Measurements from ENCODE around the gene SLC19A1.

Gene SLC19A1

GRCh38 chr21:45488931-45489721 is 53.1 kb downstream of the SLC19A1 start:
- no peak for DNase-seq

- no peak for DNase-seq
These were observed 54.2 kb downstream of the SLC19A1 start for GRCh38 chr21:45487891-45488600.

- no peak for DNase-seq
These were observed 55.0 kb downstream of the SLC19A1 start for GRCh38 chr21:45487161-45487806.

- no peak for DNase-seq
These were observed 55.6 kb downstream of the SLC19A1 start for GRCh38 chr21:45486443-45487160.

GRCh38 chr21:45485686-45486442 is 56.4 kb downstream of the SLC19A1 start:
- DNase-seq: no peak

- DNase-seq: no peak
These were observed 57.9 kb downstream of the SLC19A1 start for GRCh38 chr21:45484318-45484717.

- peak; percentile 47 for DNase-seq
These were observed 59.1 kb downstream of the SLC19A1 start for GRCh38 chr21:45482899-45483821.

- DNase-seq: no peak
These were observed 60.0 kb downstream of the SLC19A1 start for GRCh38 chr21:45481977-45482898.

- no peak for DNase-seq
These were observed 60.7 kb downstream of the SLC19A1 start for GRCh38 chr21:45481566-45481965.

GRCh38 chr21:45480701-45481500 is 61.3 kb downstream of the SLC19A1 start:
- DNase-seq: no peak

GRCh38 chr21:45479691-45480675 is 62.3 kb downstream of the SLC19A1 start:
- DNase-seq: no peak

- no peak for DNase-seq
These were observed 63.2 kb downstream of the SLC19A1 start for GRCh38 chr21:45478816-45479669.

- DNase-seq: peak; percentile 83
These were observed 64.0 kb downstream of the SLC19A1 start for GRCh38 chr21:45478115-45478801.

- DNase-seq: no peak
These were observed 64.8 kb downstream of the SLC19A1 start for GRCh38 chr21:45477176-45478114.

GRCh38 chr21:45476582-45476981 is 65.7 kb downstream of the SLC19A1 start:
- no peak for DNase-seq

Data from activated CD4-positive, alpha-beta T cell treated with anti-CD3 and anti-CD28 coated beads, Interleukin-2, Interleukin-6, amounts not matched to agents 100 ng/mL and 50 ng/mL, durations not matched to agents 16 hours and 8 hours (primary cell).